GM19238 (cell line): ENCODE results near the gene FAM171A2.
"Not testable (repeated sequence)": the region's sequence is repeated elsewhere in the genome, so short reads cannot be mapped to it uniquely, and the experiment has no call there.

Experiments used
- DNase-seq: peaks from one replicate; pipeline ENCODE4 v3.0.0; 2011; ENCODE audit warnings: low spot score; ENCODE audit not compliant: insufficient read length

Gene FAM171A2

DNA sequence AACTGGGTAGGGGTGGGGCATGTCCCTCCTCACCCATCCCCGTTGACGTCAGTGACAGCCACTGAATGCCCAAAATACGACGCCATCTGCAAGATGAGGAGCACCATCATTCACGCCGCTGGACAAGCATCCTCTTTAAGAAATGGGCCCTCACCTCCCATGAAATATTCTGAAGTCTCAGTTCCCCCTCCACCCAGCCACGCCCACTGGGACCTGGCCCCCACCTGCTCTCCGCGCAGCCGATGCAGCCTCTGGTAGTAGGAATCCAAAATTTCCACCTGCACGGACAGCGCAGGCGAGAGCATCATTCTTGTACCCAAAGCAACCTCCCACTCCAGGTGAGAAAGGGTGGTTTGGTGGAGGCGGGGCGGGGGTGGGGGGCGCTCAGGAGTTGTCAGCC lies 20.2 kb upstream of the FAM171A2 start:
- no peak for DNase-seq

DNA sequence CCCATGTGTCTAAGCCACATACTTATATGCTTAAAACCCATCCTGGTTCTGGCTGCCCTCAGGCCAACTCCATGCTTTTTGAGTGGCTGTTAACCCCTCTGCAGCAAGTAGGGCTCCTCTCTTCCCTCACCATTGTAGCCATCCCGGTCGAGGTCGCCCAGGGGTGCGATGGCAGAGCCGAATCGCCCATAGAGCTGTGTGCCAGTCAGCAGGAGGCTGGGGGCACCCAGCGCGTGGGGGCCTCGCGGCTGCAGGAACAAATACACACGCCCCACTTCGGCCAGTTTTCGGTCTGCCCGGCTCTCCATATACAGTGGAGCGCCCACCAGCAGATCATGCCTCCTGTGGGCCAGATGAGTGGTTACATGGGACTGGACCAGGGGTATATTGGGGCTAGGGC lies 19.7 kb upstream of the FAM171A2 start:
- DNase-seq: no peak

DNA sequence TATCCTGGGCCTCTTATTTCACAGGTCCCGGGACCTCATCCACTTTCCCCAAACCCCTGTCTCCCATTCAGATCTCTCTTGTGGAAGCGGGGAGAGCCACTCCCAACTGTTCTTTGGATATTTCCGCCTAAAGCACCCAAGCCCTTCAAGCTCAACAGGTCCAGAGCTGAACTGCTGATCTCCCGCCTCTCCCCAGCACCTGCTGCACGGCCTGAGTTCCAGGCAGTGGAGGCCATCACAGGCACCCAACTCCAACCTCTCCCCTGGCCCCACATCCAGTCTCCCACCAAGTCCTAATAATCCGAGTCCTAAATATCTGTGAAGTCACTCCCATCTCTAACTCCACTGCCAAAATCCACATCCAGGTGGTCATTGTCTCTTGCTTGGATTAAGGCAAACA lies 19.3 kb upstream of the FAM171A2 start:
- DNase-seq: no peak

DNA sequence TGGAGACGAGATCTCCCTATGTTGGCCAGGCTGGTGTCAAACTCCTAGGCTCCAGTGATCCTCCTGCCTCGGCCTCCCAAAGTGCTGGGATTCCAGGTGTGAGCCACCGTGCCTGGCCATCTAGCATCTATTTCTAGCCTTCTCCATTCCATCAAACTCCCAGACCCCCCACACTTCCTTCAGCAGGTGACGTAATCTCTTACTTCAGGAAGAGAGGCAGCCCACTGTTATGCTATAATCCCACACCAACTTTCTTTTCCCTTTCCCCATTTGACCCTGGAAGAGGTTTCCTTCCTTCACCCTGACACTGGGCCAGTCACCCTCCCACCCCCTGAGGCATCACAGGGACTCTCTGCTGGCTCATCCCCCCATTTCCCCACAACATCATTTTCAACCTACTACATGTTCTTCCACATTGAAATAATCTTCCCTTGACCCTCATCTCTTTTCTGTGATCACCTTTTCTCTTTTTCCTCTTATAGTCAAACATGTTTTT lies 18.2 kb upstream of the FAM171A2 start:
- no peak for DNase-seq

DNA sequence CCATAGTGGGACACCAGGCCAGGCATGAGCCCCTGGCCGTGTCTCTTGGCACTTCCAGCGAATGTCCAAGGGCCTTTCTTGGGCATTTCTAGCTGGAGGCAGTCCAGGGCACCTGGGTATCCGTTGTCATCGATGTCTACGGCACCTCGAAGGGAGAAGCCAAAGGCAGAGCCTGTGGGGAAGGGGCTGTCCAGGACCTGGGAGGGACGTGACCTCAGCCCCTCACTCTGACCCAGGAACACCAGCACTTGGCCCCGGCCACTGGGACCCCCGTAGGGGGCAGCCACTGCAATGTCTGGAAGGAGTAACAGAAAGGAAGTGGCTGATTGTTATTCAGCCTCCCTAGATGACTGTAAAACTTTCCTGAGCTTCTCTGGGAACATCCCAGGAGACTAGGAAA lies 17.1 kb upstream of the FAM171A2 start:
- no peak for DNase-seq

DNA sequence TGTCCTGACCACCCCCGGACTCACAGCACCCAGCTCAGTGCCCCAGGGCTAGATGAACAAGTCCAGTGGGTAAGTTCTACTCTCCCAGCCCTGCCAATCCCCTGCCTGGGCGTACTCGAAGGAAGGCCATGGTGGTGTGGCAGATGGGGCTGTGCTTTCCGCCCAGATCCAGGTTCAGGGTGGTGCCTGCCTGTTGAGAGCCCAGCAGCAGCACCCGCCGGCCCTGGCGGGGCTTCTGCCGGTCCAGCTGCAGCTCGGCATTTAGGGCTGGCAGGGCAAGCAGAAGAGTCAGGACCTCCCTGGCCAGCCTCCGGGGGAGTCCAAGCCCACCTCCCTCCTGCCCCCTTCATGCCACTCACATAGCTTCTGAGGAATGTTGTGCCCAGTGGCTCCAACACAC lies 16.2 kb upstream of the FAM171A2 start:
- DNase-seq: no peak

DNA sequence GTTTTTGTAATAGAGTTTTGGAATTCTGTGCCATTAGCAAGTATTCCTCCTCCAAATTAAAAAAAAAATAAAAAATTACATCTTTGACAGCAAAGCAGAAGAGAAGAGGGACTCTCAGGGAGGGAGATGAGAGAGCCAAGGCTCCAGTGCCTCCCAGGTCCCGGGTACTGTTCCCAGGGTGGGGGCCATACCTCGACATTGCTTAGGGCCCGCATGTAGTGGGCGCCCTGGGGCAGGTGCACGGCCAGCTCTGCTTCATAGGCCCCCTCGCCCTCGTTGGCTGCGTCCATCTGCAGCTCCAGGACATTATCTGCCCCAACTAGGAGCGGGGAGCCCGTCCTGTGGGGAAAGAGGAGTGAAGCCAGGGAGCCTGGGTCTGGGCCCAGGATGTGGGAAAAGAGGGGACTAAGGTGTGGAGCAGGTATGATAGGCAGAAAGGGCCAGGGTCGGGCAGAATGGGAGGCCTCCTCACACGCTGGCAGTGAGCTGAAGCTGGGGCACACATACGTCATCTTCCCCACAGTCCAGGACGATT lies 14.6 kb upstream of the FAM171A2 start:
- DNase-seq: no peak

DNA sequence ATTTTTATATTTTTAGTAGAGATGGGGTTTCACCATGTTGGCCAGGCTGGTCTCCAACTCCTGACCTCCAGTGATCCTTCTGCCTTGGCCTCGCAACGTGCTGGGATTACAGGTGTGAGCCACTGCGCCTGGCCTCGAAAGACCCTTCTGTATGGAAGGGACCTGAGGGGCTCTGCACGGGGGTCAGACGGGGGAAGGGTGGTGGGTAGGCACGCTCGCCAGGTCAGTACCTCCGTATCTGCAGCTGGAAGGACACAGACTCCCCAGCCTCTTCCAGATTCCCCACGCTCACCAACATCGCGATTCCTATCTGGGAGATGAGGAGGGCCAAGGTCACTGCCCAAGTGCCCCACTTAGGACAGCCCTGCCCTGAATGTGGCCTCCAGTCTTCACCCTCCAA lies 13.1 kb upstream of the FAM171A2 start:
- DNase-seq: no peak

DNA sequence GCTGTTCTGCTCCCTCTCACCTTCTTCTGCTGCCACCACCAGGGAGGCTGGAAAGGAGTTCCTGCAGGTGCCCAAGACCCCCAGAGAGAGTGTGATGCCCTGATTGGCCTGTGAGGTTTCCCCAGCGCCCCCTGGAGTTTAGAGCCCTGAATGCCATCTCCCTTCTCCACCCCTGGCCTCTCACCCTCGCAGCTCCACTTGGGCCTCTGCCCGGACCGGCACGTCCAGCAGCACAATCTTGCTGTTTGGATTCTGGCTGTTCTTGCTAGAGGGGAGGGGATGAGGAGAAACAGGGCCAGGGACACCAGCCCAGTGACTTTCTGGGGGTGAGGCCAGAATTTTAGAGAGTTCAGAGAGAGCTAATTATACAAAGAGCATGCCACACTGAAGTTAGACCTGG lies 12.5 kb upstream of the FAM171A2 start:
- no peak for DNase-seq

DNA sequence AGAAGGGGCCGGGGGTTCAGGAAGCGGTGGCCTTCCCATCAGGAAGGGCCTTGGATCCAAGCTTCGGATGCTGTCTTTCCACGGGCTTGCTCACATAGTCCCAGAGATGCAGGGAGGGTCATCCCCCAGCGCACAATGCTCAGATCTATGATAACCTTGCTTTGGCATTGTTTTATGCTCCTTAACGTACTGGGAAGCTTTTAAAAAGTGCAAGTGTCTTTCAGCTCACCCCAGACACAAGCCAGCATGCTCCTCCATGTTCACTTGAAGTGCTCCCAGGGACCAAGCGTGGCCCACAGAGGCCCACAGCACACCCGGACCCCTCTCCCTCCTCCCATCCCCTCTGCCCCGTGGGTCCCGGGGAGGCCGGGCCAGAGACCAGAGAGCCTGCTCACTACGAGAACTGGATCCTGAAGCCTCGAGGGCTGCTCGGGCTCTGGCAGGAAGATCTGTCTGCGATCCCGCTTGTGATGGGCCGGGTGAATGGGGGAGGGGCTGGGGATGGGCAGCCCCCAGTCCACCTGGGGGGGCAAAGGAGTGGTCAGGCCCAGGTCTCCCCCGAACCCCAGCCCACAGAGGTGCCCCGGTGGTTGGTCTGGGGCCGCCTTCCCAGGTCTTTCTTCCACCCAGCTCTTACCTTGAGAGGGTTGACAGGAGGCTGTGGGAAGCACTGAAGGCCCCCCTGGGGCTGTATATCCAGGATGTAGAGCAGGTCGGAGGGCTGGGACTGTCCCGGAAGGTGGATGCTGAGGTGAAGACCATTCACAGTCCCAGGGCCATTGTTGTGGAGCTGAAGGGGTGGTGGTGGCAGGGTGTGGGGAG lies 11.8 kb upstream of the FAM171A2 start:
- DNase-seq: no peak

DNA sequence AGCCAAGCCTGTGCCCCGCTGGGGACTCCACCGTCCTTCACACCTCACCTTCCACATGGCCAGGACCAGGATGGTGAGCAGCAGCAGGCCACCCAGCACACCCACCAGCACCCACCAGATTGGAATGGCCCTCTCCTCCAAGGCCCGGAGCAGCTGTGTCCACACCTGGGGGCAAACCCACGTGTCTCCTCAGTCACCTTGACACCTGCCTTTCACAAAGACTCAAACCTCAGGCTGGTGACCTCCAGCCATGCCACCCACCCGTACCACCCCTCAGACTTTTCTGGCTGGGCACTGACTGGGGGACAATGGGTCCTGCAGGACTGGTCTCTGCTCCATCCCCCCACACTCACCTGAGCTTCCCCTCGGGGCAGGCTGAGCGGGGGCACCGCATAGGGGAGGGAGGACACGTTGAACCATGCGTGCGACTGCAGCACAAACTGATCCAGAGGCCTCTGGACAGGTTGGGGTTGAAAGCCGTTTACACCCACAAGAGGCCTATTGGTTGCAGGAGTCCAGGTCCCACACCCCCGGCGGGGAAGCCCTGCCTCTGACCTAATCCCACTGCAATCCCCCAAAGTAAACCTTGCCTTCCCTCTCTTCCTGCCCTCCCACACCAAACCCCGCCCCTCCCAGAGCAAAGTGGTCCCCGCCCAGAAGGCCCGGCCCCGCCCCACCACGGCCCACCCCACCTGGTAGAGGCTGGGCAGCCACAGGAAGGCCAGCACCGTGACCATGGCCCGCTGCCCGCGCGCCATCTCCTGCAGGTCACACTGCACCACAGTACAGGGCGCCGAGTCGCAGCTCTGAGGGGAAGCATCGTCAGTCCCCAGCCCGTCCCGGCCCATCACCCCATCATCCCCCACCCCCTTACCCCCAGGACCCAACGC lies 10.9 kb upstream of the FAM171A2 start:
- no peak for DNase-seq

DNA sequence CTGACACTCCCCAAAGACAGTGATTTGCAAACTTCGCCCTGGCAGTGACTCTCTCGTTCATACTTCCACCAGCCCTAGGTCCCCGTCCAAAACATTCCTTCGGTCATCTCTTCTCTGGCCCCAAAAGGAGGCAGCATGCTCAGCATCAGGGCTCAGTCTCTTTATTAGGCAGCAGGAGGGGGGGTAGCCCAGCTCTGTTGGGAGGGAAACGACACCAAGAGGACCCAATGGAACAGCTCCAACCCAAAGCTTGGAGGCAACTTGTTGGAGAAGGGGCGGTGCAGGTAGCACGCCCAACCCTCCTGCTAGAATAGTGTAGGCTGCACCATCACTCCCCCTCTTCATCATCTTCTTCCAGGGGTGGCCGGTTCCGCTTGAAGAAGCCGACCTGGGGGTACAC lies 8.4 kb upstream of the FAM171A2 start:
- no peak for DNase-seq

DNA sequence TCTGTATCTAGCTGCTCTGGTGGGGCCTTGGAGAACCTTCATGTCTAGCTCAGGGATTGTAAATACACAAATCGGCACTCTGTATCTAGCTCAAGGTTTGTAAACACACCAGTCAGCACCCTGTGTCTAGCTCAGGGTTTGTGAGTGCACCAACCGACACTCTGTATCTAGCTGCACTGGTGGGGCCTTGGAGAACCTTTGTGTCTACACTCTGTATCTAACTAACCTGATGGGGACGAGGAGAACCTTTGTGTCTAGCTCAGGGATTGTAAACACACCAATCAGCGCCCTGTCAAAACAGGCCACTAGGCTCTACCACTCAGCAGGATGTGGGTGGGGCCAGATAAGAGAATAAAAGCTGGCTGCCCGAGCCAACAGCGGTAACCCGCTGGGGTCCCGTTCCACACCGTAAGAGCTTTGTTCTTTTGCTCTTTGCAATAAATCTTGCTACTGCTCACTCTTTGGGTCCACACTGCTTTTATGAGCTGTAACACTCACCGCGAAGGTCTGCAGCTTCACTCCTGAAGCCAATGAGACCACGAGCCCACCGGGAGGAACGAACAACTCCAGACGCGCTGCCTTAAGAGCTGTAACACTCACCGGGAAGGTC lies 5.9 kb upstream of the FAM171A2 start:
- not testable (repeated sequence) for DNase-seq

DNA sequence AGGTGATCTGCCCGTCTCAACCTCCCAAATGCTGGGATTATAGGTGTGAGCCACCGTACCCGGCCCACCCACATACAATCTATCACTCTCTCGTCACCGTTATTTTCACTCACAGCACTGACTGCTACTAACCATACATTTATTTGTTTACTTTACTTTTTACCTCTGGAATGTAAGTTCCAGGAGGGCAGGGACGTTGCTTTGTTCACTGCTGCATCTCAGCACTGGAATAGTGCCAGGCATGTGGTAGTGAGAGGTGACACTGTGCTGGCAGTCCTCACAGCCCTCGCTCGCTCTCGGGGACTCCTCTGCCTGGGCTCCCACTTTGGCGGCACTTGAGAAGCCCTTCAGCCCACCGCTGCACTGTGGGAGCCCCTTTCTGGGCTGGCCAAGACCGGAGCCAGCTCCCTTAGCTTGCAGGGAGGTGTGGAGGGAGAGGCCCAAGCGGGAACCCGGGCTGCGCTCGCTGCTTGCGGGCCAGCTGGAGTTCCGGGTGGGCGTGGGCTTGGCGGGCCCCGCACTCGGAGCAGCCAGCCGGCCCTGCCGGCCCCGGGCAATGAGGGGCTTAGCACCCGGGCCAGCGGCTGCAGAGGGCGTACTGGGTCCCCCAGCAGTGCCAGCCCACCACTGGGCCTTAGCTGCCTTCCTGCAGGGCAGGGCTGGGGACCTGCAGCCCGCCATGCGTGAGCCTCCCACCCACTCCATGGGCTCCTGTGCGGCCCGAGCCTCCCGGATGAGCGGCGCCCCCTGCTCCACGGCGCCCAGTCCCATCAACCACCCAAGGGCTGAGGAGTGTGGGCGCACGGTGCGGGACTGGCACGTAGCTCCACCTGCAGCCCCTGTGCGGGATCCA lies 5.0 kb upstream of the FAM171A2 start:
- DNase-seq: not testable (repeated sequence)

DNA sequence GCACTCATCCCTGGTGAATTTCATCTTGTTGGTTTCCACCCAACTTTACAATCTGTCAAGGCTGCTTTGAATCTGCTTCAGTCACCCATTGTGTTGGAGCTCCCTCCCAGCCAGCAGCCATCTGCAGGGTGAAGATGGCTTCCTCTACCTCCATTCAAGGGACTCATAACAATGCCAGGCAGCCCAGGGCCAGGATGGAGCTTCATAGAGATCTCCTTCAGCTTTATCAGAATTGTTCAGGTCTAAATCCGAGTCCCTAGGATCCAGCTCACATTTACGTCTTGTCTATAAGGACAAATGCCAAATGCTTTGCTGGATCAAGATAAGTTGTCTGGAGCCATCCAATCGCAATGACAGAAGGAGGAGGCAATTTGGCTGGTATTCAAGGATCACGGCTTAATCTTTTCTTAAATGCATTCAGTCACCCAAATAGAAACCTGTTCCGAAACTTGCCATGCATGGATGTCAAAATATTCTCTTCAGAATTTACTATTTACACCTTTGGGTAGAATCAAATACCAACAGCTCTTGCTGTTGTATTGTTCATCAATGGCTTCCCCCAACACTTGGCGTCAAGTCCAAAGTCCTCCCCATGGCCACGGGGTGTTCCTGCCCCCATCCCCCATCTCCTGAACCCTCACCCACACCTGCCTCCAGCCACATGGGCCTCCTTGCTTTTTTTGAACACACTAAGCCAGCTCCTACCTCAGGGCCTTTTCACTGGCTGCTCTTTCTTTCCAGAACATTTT lies 3.8 kb upstream of the FAM171A2 start:
- no peak for DNase-seq

DNA sequence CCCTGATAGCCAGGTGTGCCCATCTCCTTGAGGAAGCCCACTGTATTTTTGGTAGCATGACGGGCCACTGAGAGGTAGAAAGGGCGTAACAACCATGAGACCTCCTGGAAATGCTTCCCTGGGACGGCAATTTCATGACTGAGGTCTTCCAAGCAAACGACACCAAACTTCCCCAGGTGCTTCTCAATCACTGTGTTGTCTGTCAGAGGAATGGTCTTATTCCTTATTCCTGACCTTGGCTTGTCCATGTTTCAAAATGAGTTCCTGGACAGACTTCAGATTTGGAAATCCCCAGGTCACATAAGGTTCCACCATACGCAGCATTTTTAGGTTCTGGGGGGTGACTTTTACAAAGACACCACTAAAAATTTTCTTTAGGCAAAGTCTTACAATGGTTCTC lies 1.4 kb upstream of the FAM171A2 start:
- not testable (repeated sequence) for DNase-seq

DNA sequence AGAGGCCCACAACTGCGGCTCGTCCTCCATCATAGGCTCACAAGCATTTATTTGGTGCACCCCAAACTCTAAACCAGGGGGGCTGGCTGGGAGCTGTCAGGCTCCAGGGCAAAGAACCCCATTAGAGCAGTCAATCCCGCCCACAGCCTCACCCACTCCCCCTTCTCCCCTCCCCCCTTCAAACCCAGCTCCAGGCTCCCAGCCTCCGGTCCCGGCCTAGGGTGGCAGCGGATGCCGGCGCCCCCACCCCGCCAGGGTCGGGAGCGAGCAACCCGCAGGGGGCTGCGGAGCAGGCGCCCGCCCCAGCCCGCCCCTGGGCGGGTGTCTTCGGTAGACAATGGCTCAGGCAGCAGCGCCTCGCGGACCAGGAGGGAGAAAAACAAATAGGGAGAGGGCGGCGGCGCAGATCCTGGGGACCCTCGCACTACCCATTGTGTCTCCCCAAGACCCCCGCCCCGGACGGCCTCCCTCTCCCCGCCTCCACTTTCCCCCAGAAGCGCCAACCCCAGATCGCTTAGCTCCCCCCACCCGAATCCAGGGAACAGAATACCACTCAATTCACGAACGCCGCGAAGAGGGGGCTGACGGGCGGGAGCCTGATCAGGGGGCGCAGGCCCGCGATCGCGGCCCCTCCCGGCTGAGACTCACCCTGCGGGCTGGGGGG lies 572 bp downstream of the FAM171A2 start:
- peak; percentile 60 for DNase-seq

DNA sequence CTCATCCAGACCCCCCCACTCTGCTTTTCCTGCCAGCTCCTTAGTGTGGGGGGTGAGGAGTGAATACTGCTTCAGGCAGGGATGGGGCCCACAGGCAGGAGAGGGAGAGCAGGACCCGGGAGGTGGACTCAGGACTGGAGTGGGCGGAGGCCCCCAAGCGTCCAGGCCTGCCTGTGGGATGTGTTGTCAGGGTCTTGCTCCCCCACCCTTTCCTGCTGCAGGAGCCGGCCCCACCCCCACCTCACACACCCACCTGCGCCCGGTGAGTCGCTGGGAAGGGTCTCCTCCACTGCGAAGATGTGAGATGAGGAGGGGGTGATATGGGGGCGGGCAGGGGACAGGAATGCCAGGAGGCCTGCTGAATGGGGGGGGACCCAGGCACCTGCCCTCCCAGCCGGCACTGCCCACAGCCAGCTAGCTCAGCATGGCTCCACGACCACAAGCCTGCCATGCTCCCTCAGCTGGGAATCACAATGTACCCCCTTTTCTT lies 1.1 kb downstream of the FAM171A2 start:
- DNase-seq: no peak
